Activated naive CD4-positive, alpha-beta T cell treated with anti-CD3 and anti-CD28 coated beads for 36 hours (primary cell): Measurements from ENCODE around the gene PRX. TPM values are rescaled to one million over a fixed set of nuclear protein-coding genes. Genes with fewer than 3 reads are reported as not detected.

Experiments used
- CTCF ChIA-PET: fragments of 350-600 bp; sonication (Branson Sonifier 250); formaldehyde crosslinking; loops from one replicate; lab custom pipeline; 2021; ENCODE audit warnings: antibody characterized with exemption; lab: Charles Lee
- DNase-seq: peaks from one replicate; pipeline ENCODE4 v3.0.0-alpha.2; 2020
- H3K27ac Mint-ChIP-seq: one replicate; pipeline ENCODE4 v1.8.0; 2021; ENCODE audit warnings: mild to moderate bottlenecking, mixed read lengths
- H3K27me3 Mint-ChIP-seq: one replicate; pipeline ENCODE4 v1.8.0; 2021; ENCODE audit warnings: low read depth, mixed read lengths
- H3K36me3 Mint-ChIP-seq: one replicate; pipeline ENCODE4 v1.8.0; 2021; ENCODE audit warnings: low read depth, mixed read lengths
- H3K4me1 Mint-ChIP-seq: one replicate; pipeline ENCODE4 v1.8.0; 2021; ENCODE audit warnings: low read depth, mixed read lengths
- H3K4me3 Mint-ChIP-seq: one replicate; pipeline ENCODE4 v1.8.0; 2021; ENCODE audit warnings: mild to moderate bottlenecking, moderate library complexity, mixed read lengths
- H3K9me3 Mint-ChIP-seq: one replicate; pipeline ENCODE4 v1.8.0; 2021; ENCODE audit warnings: mixed read lengths
- intact Hi-C: fragments of 100-400 bp; cut with micrococcal nuclease; formaldehyde crosslinking; loops from one replicate; pipeline ENCODE4 v1.15.1; 2023
- total RNA-seq, 2 experiments: library from RNA; stranded (reverse); gene quantifications; one replicate each; pipeline ENCODE4 v1.2.3, GENCODE V29; 2021

The PRX gene
- total RNA-seq, 2 experiments from 2014 or later: 1.5 TPM

DNA sequence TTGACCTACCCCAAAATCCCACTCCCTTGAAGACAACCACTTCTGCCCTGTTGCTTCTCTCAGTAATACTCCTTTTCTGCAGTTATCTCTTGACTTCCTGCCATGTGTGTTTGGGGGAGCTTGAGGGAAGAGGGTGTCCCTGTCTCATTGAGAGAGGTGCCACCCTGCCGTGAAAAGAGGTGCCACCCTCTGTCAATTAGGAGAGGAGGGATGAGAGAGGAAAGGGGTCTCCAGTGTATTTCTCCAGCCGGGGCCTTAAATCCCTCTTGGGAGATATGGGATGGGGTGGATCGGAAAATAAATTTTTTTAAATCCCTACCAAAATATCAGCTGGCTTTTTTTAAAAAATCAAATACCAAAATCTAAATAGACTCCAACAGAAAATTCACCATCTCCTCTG is 48.2 kb downstream of the PRX start:
- Mint-ChIP-seq H3K4me1 (peaks cover 7% of the 10 kb centered on the region), H3K4me3 (no peak overlapping the region), H3K36me3 (peaks cover under 1% of the 10 kb centered on the region), H3K27me3 (no peaks in the 10 kb centered on the region), H3K9me3 (no peaks in the 10 kb centered on the region), H3K27ac (no peak overlapping the region)
- CTCF ChIA-PET: interaction anchor here (0.7 kb wide), 1 partner anchor 270 kb away, joined by 3 read pairs; no protein-coding TSS in a partner anchor
- DNase-seq: no peak
- intact Hi-C loops: no loop called here

DNA sequence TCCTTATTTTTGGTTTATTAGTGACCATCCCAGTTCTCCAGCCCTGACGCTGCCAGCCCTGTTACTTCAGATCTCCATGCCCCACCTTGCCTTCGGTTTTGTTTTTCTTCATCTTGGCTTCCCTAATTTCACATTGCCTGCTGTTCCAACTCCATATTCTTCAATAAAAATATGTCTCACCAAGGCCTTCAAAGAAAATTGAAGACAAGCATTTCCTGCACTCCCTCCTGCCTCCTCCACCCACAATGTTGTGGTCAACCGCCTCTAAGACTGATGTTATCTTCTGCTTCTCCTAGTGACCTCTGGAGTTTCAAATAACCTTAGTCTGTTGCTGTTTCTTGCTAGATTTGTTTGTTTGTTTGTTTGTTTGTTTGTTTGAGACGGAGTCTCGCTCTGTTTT is 50.1 kb downstream of the PRX start:
- no peak overlapping the region for H3K27ac Mint-ChIP-seq
- H3K36me3 Mint-ChIP-seq: peaks cover 1% of the 10 kb centered on the region
- H3K9me3 Mint-ChIP-seq: no peaks in the 10 kb centered on the region
- CTCF ChIA-PET: no interaction called here
- H3K4me1 Mint-ChIP-seq: peaks cover 7% of the 10 kb centered on the region
- H3K4me3 Mint-ChIP-seq: no peak overlapping the region
- intact Hi-C loops: no loop called here
- no peak for DNase-seq
- H3K27me3 Mint-ChIP-seq: no peaks in the 10 kb centered on the region

DNA sequence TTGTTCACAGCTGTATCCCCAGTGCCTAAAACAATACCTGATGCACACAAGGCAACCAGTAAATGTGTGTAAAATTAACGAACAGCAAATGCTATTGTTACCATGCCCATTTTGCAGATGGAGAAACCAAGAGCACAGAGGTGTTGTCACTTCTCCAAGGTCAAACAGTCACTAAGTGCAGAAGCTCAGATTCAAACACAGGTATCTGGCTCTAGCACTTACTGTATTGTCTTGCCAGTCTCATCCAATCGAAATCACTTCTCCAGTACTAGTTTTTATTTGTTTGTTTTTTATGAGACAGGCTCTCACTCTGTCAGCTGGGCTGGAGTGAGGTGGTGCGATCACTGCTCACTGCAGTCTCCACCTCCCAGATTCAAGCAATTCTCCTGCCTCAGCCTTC is 51.0 kb downstream of the PRX start:
- Mint-ChIP-seq H3K9me3 (no peaks in the 10 kb centered on the region), H3K27ac (no peak overlapping the region), H3K4me1 (peaks cover 7% of the 10 kb centered on the region), H3K4me3 (no peak overlapping the region), H3K36me3 (peaks cover 1% of the 10 kb centered on the region), H3K27me3 (no peaks in the 10 kb centered on the region)
- CTCF ChIA-PET: no interaction called here
- DNase-seq: no peak
- intact Hi-C loops: no loop called here

DNA sequence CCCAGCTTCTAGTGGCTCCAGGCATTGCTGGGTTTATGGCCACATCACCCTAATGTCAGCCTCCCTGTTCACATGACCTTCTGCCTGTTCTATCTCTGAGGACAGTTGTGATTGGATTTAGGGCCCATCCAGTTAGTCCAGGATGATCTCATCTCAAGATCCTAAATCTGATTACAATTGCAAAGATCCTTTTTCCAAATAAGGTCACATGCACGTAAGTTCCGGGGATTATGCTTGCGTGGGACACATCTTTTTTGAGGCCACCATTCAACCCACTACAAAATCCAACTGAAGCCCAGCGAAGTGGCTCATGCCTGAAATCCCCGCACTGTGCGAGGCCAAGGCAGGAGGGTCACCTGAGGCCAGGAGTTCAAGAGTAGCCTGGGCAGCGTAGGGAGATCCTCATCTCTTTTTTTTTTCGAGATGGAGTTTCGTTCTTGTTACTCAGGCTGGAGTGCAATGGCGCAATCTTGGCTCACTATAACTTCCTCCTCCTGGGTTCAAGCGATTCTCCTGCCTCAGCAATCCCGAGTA is 52.4 kb downstream of the PRX start:
- Mint-ChIP-seq H3K4me3 (no peak overlapping the region), H3K4me1 (peaks cover 11% of the 10 kb centered on the region)
- CTCF ChIA-PET: no interaction called here

DNA sequence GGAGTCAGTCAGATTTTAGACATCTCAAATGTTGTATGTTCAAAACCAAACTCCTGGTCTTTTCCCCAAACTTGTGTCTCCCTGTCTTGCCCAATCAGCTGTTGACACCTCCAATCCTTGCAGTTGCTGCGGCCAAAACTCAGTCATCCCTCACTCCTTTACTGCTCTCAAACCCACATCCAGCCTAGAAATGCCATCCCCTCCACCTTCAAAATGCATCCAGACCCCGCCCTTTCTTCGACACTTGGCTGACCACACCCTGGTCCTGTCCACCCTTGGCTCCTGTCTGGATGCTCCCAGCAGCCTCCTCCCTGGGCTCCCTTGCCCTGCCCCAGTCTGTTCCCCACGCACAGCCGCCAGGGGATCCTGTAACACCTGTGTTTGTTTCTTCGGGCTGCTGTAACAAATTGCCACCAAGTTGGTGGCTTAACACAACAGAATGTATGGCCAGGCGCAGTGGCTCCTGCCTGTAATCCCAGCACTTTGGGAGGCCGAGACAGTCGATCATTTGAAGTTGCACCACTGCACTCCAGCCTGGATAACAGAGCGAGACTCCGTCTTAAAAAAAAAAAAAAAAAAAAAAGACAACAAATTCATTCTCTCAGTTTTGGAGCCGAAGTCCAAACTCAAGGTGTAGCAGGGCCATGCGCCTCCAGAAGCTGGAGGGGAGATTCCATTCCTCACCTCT is 53.0 kb downstream of the PRX start:
- H3K9me3 Mint-ChIP-seq: no peaks in the 10 kb centered on the region
- H3K27ac Mint-ChIP-seq: no peak overlapping the region
- intact Hi-C loops: no loop called here
- no peak for DNase-seq
- peaks cover 4% of the 10 kb centered on the region for H3K36me3 Mint-ChIP-seq
- no peak overlapping the region for H3K4me3 Mint-ChIP-seq
- H3K27me3 Mint-ChIP-seq: no peaks in the 10 kb centered on the region
- H3K4me1 Mint-ChIP-seq: peaks cover 12% of the 10 kb centered on the region
- CTCF ChIA-PET: no interaction called here

More for the DNA sequence above, 52.4 kb downstream of the PRX start:
- Mint-ChIP-seq H3K27ac (no peak overlapping the region), H3K27me3 (no peaks in the 10 kb centered on the region), H3K9me3 (no peaks in the 10 kb centered on the region), H3K36me3 (peaks cover 4% of the 10 kb centered on the region)
- no peak for DNase-seq
- intact Hi-C loops: no loop called here

DNA sequence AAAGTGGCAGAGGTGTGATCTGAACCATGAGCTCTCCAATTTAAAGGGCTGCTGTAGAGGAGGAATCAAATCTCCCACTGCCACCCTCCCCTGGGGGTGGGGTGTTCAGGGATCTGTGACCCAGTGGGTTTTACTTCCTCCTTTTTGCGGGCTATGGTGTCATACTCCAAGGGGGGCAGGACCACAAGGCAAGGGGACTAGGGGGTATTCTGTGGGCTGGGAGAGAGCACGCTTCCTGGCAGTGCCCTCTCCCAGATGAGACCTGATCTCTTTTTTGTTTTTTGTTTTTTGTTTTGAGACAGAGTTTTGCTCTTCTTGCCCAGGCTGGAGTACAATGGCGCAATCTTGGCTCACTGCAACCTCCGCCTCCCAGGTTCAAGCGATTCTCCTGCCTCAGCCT is 54.4 kb downstream of the PRX start:
- Mint-ChIP-seq H3K27ac (no peak overlapping the region), H3K36me3 (peaks cover 4% of the 10 kb centered on the region), H3K4me1 (peaks cover 9% of the 10 kb centered on the region), H3K27me3 (no peaks in the 10 kb centered on the region), H3K4me3 (no peak overlapping the region), H3K9me3 (no peaks in the 10 kb centered on the region)
- CTCF ChIA-PET: no interaction called here
- intact Hi-C loops: no loop called here
- DNase-seq: no peak

DNA sequence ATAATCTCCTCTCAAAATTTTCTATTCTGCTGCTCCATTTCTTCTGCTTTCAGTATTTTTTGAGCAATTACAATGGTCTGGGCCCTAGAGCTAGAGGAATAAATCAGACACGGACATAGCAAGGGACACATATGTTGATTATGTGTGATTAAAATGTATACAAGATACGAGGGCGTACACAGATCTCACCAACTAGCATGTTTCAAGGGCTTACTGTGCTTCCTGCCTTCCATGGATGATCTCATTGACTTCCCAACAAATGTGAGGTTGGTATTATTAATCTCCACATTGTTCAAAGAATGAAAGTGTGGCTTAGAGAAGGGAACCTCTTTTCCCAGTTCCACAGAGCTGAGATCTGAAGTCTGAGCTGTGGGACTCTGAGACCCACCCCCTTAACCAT is 55.5 kb downstream of the PRX start:
- Mint-ChIP-seq H3K9me3 (no peaks in the 10 kb centered on the region), H3K27me3 (no peaks in the 10 kb centered on the region), H3K4me1 (peaks cover 6% of the 10 kb centered on the region), H3K27ac (no peak overlapping the region), H3K36me3 (peaks cover 4% of the 10 kb centered on the region), H3K4me3 (no peak overlapping the region)
- intact Hi-C loops: no loop called here
- CTCF ChIA-PET: no interaction called here
- DNase-seq: no peak

DNA sequence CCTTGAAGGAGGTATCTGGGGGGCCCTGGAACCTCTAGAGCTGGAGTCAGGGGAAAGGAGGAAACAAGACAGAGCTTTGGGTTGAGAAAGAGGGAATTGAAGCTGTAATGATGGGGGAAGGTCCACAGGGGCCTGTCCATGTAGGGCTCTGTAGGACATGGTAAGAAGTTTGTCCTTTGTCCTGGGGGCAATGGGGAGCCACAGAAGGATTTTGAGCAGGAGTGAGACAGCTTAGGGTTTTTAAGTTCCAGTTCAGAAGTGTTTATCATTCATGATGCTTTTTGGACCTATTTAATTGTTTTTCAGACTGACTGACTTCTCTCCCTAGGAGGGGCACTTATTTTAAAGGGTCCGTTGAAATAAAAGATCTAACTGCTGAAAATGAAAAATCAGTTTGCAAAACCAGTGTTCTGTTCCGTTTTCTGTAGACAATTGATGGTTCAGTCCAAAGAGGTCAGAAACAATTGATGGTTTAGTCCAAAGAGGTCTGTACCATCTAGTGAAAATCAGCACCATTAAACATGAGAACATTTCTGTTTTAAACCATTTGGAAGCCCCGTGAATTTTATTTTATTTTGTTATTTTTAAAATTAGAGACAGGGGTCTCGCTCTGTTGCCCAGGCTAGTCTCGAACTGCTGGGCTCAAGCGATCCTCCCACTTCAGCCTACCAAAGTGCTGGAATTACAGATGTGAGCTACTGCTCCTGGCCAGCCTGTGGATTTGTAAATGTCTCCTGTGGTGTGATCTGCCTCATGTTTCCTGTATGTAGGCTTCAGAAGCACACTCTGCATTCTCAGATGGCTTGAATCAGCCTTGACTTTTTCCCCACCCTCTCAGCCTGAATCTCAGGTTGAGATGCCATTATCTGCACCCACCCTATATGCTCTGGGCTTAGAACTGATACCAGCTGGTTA is 56.2 kb downstream of the PRX start:
- H3K9me3 Mint-ChIP-seq: no peaks in the 10 kb centered on the region
- DNase-seq: no peak
- no peak overlapping the region for H3K4me3 Mint-ChIP-seq
- H3K4me1 Mint-ChIP-seq: peaks cover 6% of the 10 kb centered on the region
- H3K27ac Mint-ChIP-seq: no peak overlapping the region
- intact Hi-C loops: no loop called here
- no peaks in the 10 kb centered on the region for H3K27me3 Mint-ChIP-seq
- peaks cover 4% of the 10 kb centered on the region for H3K36me3 Mint-ChIP-seq
- CTCF ChIA-PET: interaction anchor here (0.7 to 1.1 kb wide), 2 partner anchors 51 to 64 kb away, joined by 3 to 11 read pairs; no protein-coding TSS in a partner anchor

DNA sequence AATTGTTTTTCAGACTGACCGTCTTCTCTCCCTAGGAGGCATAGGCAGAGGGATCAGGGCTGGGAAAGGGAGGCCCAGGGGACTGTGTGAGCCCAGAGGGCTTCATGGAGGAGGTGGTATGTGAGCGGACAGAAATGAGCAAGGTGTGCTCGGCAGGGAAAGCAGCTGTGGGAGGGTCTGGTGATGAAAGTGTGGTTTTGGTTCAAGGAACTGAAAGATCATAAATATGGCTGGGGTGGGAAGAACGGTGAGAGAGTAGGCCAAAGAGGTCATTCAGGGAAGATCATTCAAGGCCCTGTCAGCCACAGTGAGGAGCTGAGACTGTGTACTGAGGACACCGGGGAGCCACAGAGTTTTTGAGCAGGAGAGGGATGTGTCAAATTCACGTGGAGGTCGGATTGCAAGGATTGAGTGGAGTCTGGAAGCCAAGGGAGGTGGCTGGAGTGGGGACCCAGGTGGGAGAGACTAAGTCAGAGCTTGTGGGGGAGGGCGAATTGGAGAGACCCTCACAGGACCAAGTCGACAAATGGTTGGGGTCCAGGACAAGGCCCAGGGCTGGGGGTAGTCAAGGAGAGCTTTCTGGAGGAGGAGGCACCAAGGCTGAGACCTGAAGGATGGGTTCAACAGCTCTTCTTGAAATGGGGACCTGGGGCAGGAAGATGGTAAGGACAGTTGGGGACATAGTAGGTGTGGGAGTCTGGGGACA is 57.0 kb downstream of the PRX start:
- Mint-ChIP-seq H3K4me3 (no peak overlapping the region), H3K36me3 (peaks cover 5% of the 10 kb centered on the region), H3K9me3 (no peaks in the 10 kb centered on the region), H3K27ac (no peak overlapping the region), H3K27me3 (no peaks in the 10 kb centered on the region), H3K4me1 (peaks cover 10% of the 10 kb centered on the region)
- no peak for DNase-seq
- intact Hi-C loops: no loop called here
- CTCF ChIA-PET: interaction anchor here (1.1 to 2.1 kb wide), 2 partner anchors 51 to 64 kb away, joined by 7 to 11 read pairs; no protein-coding TSS in a partner anchor

DNA sequence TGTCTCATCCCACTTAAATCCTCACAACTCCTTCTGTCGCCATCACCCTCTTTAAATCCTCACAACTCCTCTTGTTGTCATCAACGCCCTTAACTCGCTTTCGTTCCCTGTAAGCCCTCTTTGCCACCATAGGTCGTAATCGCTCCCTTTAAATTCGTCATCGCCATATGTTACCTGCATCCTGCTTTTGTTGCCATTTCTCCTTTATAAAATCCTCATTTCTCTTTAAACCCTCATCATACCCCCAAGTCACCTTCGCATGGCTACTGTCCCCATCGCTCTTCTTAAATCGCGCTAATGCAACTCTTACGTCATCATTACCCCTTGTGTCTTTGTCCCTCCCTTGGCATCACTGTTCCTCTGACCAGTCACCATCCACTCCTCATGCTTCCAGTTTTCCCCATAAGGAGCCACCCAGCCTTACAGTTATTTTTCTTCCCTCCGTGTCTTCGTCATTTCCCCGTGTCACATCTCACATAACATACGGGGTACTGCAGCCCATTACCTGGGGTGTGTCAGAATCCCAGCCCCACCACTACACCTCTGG is 64.1 kb downstream of the PRX start:
- DNase-seq: peak; percentile 34
- peaks cover 29% of the 10 kb centered on the region for H3K4me1 Mint-ChIP-seq
- no peaks in the 10 kb centered on the region for H3K27me3 Mint-ChIP-seq
- CTCF ChIA-PET: no interaction called here
- H3K9me3 Mint-ChIP-seq: no peaks in the 10 kb centered on the region
- H3K27ac Mint-ChIP-seq: peak overlapping the region; percentile 69
- peak overlapping the region; percentile 89 for H3K4me3 Mint-ChIP-seq
- intact Hi-C loops: loop anchor here (1.0 to 5.0 kb wide), 9 partner anchors 54 to 448 kb away; partner anchors contain the start of genes AKT2, EGLN2, SERTAD1 and ZNF546
- peaks cover 1% of the 10 kb centered on the region for H3K36me3 Mint-ChIP-seq

DNA sequence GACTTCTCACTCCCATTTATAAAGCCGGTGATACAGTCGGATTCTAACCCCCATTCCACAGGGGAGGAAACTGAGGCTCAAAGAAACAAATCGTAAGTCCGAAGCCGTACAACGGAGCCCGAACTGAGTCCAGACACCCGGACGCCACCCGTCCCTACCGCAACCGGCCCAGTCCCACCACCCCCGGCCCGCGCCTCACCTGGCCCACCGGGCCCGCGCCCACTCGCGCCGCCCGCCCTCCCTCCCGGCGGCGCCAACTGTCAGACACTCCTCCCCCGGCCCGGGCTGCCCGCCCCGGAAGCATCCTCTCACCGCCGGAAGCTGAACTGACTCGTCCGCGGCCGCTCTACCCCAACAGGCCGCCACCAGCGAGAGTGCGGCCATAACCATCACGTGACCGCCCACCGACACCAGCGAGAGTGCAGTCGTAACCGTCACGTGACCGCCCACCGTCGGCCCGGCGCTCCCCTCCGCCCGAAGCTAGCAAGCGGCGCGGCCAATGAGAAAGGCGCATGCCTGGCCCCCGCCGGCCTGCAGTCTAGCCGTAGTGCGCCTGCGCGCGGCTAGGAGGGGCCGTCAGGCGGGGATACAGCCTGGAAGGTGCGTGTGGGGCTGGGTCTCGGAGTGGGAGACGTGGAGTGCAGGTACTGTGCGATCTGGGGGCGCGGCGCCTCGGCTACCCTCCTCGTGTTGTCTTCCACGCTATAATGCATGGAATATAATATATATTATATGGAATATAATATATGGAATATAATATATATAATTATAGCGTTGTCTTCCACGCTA is 64.9 kb downstream of the PRX start, which contains the start of the genes C19orf47 and PLD3:
TSS of gene C19orf47 (minus strand) at position 273 of the 789 bp plus-strand sequence. CDS start 6,540 bp downstream, outside the sequence.
TSS of gene PLD3 (plus strand) at position 571 of the 789 bp plus-strand sequence. CDS start 17,789 bp downstream, outside the sequence.
- Mint-ChIP-seq H3K9me3 (no peaks in the 10 kb centered on the region), H3K36me3 (peaks cover 1% of the 10 kb centered on the region), H3K4me3 (peak within 1 kb of the TSS; percentile 89), H3K27me3 (no peaks in the 10 kb centered on the region), H3K4me1 (peaks cover 29% of the 10 kb centered on the region), H3K27ac (peak within 1 kb of the TSS; percentile 78)
- CTCF ChIA-PET: interaction anchor here (0.6 to 0.8 kb wide), 2 partner anchors 42 to 73 kb away, joined by 3 to 5 read pairs; no protein-coding TSS in a partner anchor
- peak; percentile 99 for DNase-seq
- intact Hi-C loops: loop anchor here (1.0 to 5.0 kb wide), 9 partner anchors 55 to 449 kb away; partner anchors contain the start of genes AKT2, EGLN2, SERTAD1 and ZNF546
